HL-60 (cell line): Measurements from ENCODE around the gene UBE2D4.

Experiments used
- DNase-seq, 2 experiments: peaks; one replicate each; pipeline ENCODE4 v3.0.0-alpha.2; 2010 to 2020; ENCODE audit warnings: low read depth in 1 of 2, low spot score in 1 of 2
- H3K27ac ChIP-seq: fragments of 250-450 bp; sonication (Bioruptor Pico); replicated peaks from 2 replicates; pipeline ENCODE4 v1.5.1; 2020; ENCODE audit warnings: mild to moderate bottlenecking, moderate library complexity
- H3K27me3 ChIP-seq: fragments of 250-450 bp; sonication (Bioruptor Pico); 2 replicates; pipeline ENCODE4 v1.5.1; 2021; ENCODE audit warnings: mild to moderate bottlenecking, moderate library complexity; ENCODE audit not compliant: insufficient read depth, poor library complexity, severe bottlenecking
- H3K4me3 ChIP-seq: replicated peaks from 2 replicates; pipeline ENCODE4 v1.5.1; 2011; ENCODE audit warnings: mild to moderate bottlenecking, control low read depth, low read length; ENCODE audit not compliant: insufficient read depth
- GABPA ChIP-seq: IDR thresholded peaks from 2 replicates; pipeline ENCODE4 v1.6.1; 2012; ENCODE audit warnings: low read depth
- POLR2AphosphoS5 ChIP-seq: IDR thresholded peaks from 2 replicates; pipeline ENCODE4 v1.6.1; 2012; ENCODE audit warnings: low read depth
- SPI1 ChIP-seq: IDR thresholded peaks from 2 replicates; pipeline ENCODE4 v1.6.1; 2012; ENCODE audit warnings: low read depth, mild to moderate bottlenecking, borderline replicate concordance
- TF ChIP-seq, protein P1 (sequence below): IDR thresholded peaks from 2 replicates; pipeline ENCODE4 v1.6.1; 2012; ENCODE audit warnings: low read depth; ENCODE audit not compliant: insufficient replicate concordance
- TF ChIP-seq, protein P2 (sequence below): IDR thresholded peaks from one replicate; pipeline ENCODE4 v1.5.1; 2011; ENCODE audit warnings: low read length, control low read depth, inconsistent platforms; ENCODE audit not compliant: insufficient read depth

The UBE2D4 gene

DNA sequence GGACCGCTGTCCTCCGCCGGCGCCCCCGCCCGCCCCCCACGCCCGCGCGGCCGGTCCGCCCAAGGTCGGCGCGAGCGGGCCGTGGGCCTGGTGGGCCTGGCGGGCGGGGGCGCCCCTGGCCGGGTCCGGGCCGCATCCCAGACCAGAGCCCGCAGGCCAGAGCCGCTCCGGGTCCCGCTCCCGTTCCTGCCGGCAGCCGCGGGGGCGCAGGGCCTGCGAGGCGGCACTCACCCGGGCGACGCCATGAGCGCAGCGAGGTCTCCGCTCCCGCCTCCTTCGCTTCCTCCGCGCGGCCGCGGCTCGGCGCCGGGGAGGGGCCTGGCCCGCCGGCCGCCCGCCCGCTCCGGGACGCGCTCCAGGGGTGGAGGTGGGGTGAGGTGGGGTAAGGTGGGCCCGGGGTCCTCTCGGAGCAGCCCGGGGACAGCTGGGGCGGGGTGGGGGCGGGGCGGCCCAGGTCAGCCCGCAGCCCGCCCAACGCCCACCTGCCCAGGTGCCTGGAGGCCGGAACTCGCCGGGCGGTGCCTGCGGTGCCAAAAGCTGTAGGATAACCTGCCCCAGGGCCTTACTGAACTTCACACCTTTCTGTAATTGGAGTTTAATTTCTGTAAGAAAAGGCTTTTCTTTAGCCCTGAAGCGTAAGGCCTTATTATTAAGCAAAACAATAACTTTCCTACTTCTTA is 19.8 kb upstream of the UBE2D4 start, which contains the start of gene URGCP:
Gene URGCP, minus strand, starts transcription at position 266 of the 680 bp plus-strand sequence. Its CDS starts 21 bp downstream, at position 245.
- peak within 1 kb of the TSS; percentile 41 for H3K27ac ChIP-seq
- no peaks in the 10 kb centered on the region for H3K27me3 ChIP-seq
- DNase-seq = peak; percentile 16 to 31
- H3K4me3 ChIP-seq = peak within 1 kb of the TSS; percentile 67
- TF ChIP-seq, protein P1, sequence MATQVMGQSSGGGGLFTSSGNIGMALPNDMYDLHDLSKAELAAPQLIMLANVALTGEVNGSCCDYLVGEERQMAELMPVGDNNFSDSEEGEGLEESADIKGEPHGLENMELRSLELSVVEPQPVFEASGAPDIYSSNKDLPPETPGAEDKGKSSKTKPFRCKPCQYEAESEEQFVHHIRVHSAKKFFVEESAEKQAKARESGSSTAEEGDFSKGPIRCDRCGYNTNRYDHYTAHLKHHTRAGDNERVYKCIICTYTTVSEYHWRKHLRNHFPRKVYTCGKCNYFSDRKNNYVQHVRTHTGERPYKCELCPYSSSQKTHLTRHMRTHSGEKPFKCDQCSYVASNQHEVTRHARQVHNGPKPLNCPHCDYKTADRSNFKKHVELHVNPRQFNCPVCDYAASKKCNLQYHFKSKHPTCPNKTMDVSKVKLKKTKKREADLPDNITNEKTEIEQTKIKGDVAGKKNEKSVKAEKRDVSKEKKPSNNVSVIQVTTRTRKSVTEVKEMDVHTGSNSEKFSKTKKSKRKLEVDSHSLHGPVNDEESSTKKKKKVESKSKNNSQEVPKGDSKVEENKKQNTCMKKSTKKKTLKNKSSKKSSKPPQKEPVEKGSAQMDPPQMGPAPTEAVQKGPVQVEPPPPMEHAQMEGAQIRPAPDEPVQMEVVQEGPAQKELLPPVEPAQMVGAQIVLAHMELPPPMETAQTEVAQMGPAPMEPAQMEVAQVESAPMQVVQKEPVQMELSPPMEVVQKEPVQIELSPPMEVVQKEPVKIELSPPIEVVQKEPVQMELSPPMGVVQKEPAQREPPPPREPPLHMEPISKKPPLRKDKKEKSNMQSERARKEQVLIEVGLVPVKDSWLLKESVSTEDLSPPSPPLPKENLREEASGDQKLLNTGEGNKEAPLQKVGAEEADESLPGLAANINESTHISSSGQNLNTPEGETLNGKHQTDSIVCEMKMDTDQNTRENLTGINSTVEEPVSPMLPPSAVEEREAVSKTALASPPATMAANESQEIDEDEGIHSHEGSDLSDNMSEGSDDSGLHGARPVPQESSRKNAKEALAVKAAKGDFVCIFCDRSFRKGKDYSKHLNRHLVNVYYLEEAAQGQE = peak; percentile 10
- TF ChIP-seq GABPA = no peak

DNA sequence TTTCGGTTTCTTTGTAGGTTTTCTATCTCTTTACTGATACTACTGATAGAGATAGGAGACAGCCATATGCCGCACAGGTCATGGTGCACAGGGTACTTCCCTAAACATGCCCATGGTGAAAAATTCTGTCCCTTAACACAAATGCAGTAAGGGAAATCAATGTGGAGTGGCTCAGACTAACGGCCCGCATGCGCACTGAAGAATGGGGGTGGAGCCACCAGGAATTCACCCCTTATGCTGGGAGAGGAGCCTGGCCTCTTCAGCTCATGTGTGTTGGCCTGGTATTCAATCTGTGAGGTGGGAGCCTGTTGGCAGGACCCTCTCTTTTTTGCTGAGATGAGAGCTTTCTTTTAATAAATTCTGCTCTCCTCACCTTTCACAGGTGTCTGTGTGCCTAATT is 11.4 kb upstream of the UBE2D4 start:
- no peak for DNase-seq
- Histone ChIP-seq H3K27me3 (no peaks in the 10 kb centered on the region), H3K4me3 (no peak overlapping the region), H3K27ac (no peak overlapping the region)
- TF ChIP-seq, protein P2, sequence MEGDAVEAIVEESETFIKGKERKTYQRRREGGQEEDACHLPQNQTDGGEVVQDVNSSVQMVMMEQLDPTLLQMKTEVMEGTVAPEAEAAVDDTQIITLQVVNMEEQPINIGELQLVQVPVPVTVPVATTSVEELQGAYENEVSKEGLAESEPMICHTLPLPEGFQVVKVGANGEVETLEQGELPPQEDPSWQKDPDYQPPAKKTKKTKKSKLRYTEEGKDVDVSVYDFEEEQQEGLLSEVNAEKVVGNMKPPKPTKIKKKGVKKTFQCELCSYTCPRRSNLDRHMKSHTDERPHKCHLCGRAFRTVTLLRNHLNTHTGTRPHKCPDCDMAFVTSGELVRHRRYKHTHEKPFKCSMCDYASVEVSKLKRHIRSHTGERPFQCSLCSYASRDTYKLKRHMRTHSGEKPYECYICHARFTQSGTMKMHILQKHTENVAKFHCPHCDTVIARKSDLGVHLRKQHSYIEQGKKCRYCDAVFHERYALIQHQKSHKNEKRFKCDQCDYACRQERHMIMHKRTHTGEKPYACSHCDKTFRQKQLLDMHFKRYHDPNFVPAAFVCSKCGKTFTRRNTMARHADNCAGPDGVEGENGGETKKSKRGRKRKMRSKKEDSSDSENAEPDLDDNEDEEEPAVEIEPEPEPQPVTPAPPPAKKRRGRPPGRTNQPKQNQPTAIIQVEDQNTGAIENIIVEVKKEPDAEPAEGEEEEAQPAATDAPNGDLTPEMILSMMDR = no peak
- TF ChIP-seq, protein P1 = no peak
- TF ChIP-seq GABPA = no peak
- no peak for TF ChIP-seq SPI1
- no peak for TF ChIP-seq POLR2AphosphoS5

DNA sequence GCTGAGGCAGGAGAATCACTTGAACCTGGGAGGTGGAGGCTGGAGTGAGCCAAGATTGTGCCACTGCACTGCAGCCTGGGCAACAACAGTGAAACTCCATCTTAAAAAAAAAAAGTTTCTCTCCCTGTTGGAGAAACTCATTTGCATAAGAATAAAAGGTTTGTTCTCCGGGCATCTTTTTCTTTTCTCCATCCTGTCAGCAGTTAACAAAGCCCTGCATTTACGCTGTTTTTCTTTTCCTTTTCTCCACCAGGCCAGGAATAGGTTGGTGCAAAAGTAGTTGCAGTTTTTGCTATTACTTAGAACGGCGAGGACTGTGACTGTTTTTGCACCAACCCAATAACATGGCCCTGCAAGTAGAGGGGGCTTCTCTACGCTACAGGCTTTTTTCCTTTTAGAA is 10.3 kb upstream of the UBE2D4 start:
- no peak for TF ChIP-seq SPI1
- TF ChIP-seq, protein P2 = no peak
- TF ChIP-seq POLR2AphosphoS5 = no peak
- TF ChIP-seq, protein P1 = no peak
- no peak for TF ChIP-seq GABPA
- no peak overlapping the region for H3K27ac ChIP-seq
- H3K27me3 ChIP-seq = no peaks in the 10 kb centered on the region
- no peak overlapping the region for H3K4me3 ChIP-seq
- DNase-seq = no peak
